HEK293 (cell line): ENCODE measurements around the gene LRRC75A.

Experiments used
- CTCF ChIA-PET: fragments of 350-600 bp; formaldehyde crosslinking; extraction: SDS; loops from one replicate; lab custom pipeline; 2021; ENCODE audit warnings: antibody characterized with exemption; lab: Yijun Ruan, JAX
- POLR2A ChIA-PET: fragments of 300-600 bp; formaldehyde crosslinking; extraction: SDS; loops from one replicate; lab custom pipeline; 2020; ENCODE audit warnings: antibody characterized with exemption, inconsistent platforms; lab: Yijun Ruan, JAX
- H3K27ac ChIP-seq: fragments of 200-500 bp; sonication (Bioruptor generic); 2 replicates; pipeline ENCODE4 v1.5.1; 2014; ENCODE audit warnings: low read depth, low read length, control low read depth, inconsistent platforms; ENCODE audit errors: extremely low read depth
- H3K36me3 ChIP-seq, 2 experiments: fragments of 200-500 bp in 1 of 2; sonication (Bioruptor generic) in 1 of 2; 1 replicate in 1 of 2; 2 replicates in 1 of 2; pipeline ENCODE4 v1.5.1; 2014 to 2017; ENCODE audit warnings: inconsistent platforms in 2 of 2, low read length in 2 of 2; ENCODE audit not compliant: control insufficient read depth in 2 of 2, insufficient read depth in 1 of 2
- H3K4me1 ChIP-seq: fragments of 200-500 bp; sonication (Bioruptor generic); 2 replicates; pipeline ENCODE4 v1.5.1; 2014; ENCODE audit warnings: mild to moderate bottlenecking, low read length, inconsistent platforms; ENCODE audit not compliant: control insufficient read depth, insufficient read depth
- H3K4me3 ChIP-seq: 2 replicates; pipeline ENCODE4 v1.5.1; 2011; ENCODE audit warnings: low read depth, mild to moderate bottlenecking, control low read depth, low read length, moderate library complexity
- H3K9me3 ChIP-seq: fragments of 200-500 bp; sonication (Bioruptor generic); 2 replicates; pipeline ENCODE4 v1.5.1; 2014; ENCODE audit warnings: low read depth, low read length, inconsistent platforms; ENCODE audit not compliant: control insufficient read depth, insufficient read depth
- ATF2 ChIP-seq: fragments of 450-650 bp; formaldehyde crosslinking; IDR thresholded peaks from 2 replicates; pipeline ENCODE4 v1.5.1; 2016; ENCODE audit warnings: missing biosample characterization, missing genetic modification characterization, low read depth
- GFI1B ChIP-seq: fragments of 450-650 bp; formaldehyde crosslinking; IDR thresholded peaks from 2 replicates; pipeline ENCODE4 v1.5.1; 2016; ENCODE audit warnings: missing biosample characterization, missing genetic modification characterization
- HOXC10 ChIP-seq: sonication (generic); formaldehyde crosslinking; IDR thresholded peaks from 2 replicates; pipeline ENCODE4 v1.8.1; 2023; ENCODE audit warnings: mild to moderate bottlenecking, missing genetic modification reagents
- IKZF3 ChIP-seq: fragments of 450-650 bp; IDR thresholded peaks from 2 replicates; pipeline ENCODE4 v1.5.0; 2018; ENCODE audit warnings: missing biosample characterization, mild to moderate bottlenecking, missing genetic modification characterization, moderate library complexity
- KLF16 ChIP-seq: fragments of 450-650 bp; formaldehyde crosslinking; IDR thresholded peaks from 2 replicates; pipeline ENCODE4 v1.5.1; 2017; ENCODE audit warnings: missing biosample characterization, missing genetic modification characterization
- KLF17 ChIP-seq: fragments of 450-650 bp; formaldehyde crosslinking; IDR thresholded peaks from 2 replicates; pipeline ENCODE4 v1.5.1; 2016; ENCODE audit warnings: missing biosample characterization, missing genetic modification characterization
- KLF9 ChIP-seq: fragments of 450-650 bp; formaldehyde crosslinking; IDR thresholded peaks from 2 replicates; pipeline ENCODE4 v1.5.1; 2016; ENCODE audit warnings: missing biosample characterization, missing genetic modification characterization, low read depth
- PBX3 ChIP-seq: sonication (generic); formaldehyde crosslinking; IDR thresholded peaks from 2 replicates; pipeline ENCODE4 v1.8.1; 2022; ENCODE audit warnings: mild to moderate bottlenecking, moderate library complexity, missing genetic modification reagents
- RBAK ChIP-seq: fragments of 450-650 bp; formaldehyde crosslinking; IDR thresholded peaks from 2 replicates; pipeline ENCODE4 v1.5.1; 2016; ENCODE audit warnings: missing biosample characterization, missing genetic modification characterization
- SCRT2 ChIP-seq: fragments of 450-650 bp; formaldehyde crosslinking; IDR thresholded peaks from 2 replicates; pipeline ENCODE4 v1.5.1; 2016; ENCODE audit warnings: missing biosample characterization, missing genetic modification characterization
- SP7 ChIP-seq: fragments of 450-650 bp; formaldehyde crosslinking; IDR thresholded peaks from 2 replicates; pipeline ENCODE4 v1.5.1; 2016; ENCODE audit warnings: missing biosample characterization, missing genetic modification characterization
- ZBTB7A ChIP-seq: fragments of 450-650 bp; formaldehyde crosslinking; IDR thresholded peaks from 2 replicates; pipeline ENCODE4 v1.5.1; 2016; ENCODE audit warnings: low read depth, missing biosample characterization, missing genetic modification characterization
- ZNF10 ChIP-seq: fragments of 450-650 bp; formaldehyde crosslinking; IDR thresholded peaks from 2 replicates; pipeline ENCODE4 v1.5.1; 2017; ENCODE audit warnings: missing biosample characterization, missing genetic modification characterization
- ZNF146 ChIP-seq: fragments of 450-650 bp; formaldehyde crosslinking; IDR thresholded peaks from 2 replicates; pipeline ENCODE4 v1.5.1; 2016; ENCODE audit warnings: missing biosample characterization, missing genetic modification characterization
- ZNF175 ChIP-seq: fragments of 450-650 bp; formaldehyde crosslinking; IDR thresholded peaks from 2 replicates; pipeline ENCODE4 v1.5.1; 2016; ENCODE audit warnings: missing biosample characterization, missing genetic modification characterization
- ZNF274 ChIP-seq, 2 experiments: fragments of 200-500 bp in 1 of 2; fragments of 450-650 bp in 1 of 2; sonication (Bioruptor generic) in 1 of 2; formaldehyde crosslinking in 1 of 2; IDR thresholded peaks; 2 replicates each; pipeline versions ENCODE4 v1.5.1 to v1.6.1; 2014 to 2016; ENCODE audit warnings: borderline replicate concordance in 1 of 2, inconsistent platforms in 1 of 2, low read length in 1 of 2, missing biosample characterization in 1 of 2, missing genetic modification characterization in 1 of 2
- ZNF311 ChIP-seq: fragments of 450-650 bp; formaldehyde crosslinking; IDR thresholded peaks from 2 replicates; pipeline ENCODE4 v1.5.1; 2017; ENCODE audit warnings: missing biosample characterization, missing genetic modification characterization, borderline replicate concordance
- ZNF560 ChIP-seq: fragments of 450-650 bp; formaldehyde crosslinking; IDR thresholded peaks from 2 replicates; pipeline ENCODE4 v1.5.1; 2017; ENCODE audit warnings: missing biosample characterization, missing genetic modification characterization, borderline replicate concordance
- ZNF585B ChIP-seq: fragments of 450-650 bp; formaldehyde crosslinking; IDR thresholded peaks from 2 replicates; pipeline ENCODE4 v1.5.1; 2016; ENCODE audit warnings: missing biosample characterization, missing genetic modification characterization
- ZNF670 ChIP-seq: fragments of 450-650 bp; formaldehyde crosslinking; IDR thresholded peaks from 2 replicates; pipeline ENCODE4 v1.5.1; 2016; ENCODE audit warnings: missing biosample characterization, missing genetic modification characterization, low read depth
- ZNF677 ChIP-seq: fragments of 450-650 bp; IDR thresholded peaks from 2 replicates; pipeline ENCODE4 v1.5.0; 2018; ENCODE audit warnings: missing biosample characterization, mild to moderate bottlenecking, missing genetic modification characterization, moderate library complexity
- ZSCAN30 ChIP-seq: fragments of 450-650 bp; IDR thresholded peaks from 2 replicates; pipeline ENCODE4 v1.5.1; 2018; ENCODE audit warnings: missing biosample characterization, mild to moderate bottlenecking, missing genetic modification characterization, moderate library complexity
- ZSCAN4 ChIP-seq: fragments of 450-650 bp; formaldehyde crosslinking; IDR thresholded peaks from 2 replicates; pipeline ENCODE4 v1.5.1; 2017; ENCODE audit warnings: missing biosample characterization, missing genetic modification characterization
- ZXDB ChIP-seq: fragments of 450-650 bp; formaldehyde crosslinking; IDR thresholded peaks from 2 replicates; pipeline ENCODE4 v1.5.1; 2016; ENCODE audit warnings: missing biosample characterization, missing genetic modification characterization

The LRRC75A gene

GRCh38 chr17:16511593-16511992 lies 19.6 kb upstream of the LRRC75A start:
- H3K4me3 ChIP-seq = no peak overlapping the region
- no peaks in the 10 kb centered on the region for H3K4me1 ChIP-seq
- TF ChIP-seq ZNF274 (IDR thresholded peaks at IDR 0.05; ENCODE audit: low read length) (no peak), ZNF274 (tag by site-specific recombination; IDR thresholded peaks at IDR 0.05; ENCODE audit: borderline replicate concordance) (no peak), ZNF175 (tag by site-specific recombination) (no peak), ZSCAN4 (tag by site-specific recombination) (peak; percentile 50; the same call in 1 of the 2 replicates), ZBTB7A (no peak), PBX3 (no peak), ATF2 (no peak), ZNF670 (tag by site-specific recombination) (no peak), HOXC10 (CRISPR knock-in tag) (no peak), SP7 (tag by site-specific recombination) (no peak), KLF9 (tag by site-specific recombination) (no peak), RBAK (no peak), ZNF585B (tag by site-specific recombination) (no peak), ZNF10 (tag by site-specific recombination) (0 out of 2 replicates have a peak, but pooled peaks have one; percentile 55), ZXDB (no peak), IKZF3 (tag by site-specific recombination) (no peak), ZNF677 (no peak), GFI1B (tag by site-specific recombination) (no peak), KLF16 (no peak)
- H3K9me3 ChIP-seq = no peaks in the 10 kb centered on the region
- H3K36me3 ChIP-seq = no peaks in the 10 kb centered on the region
- no peak overlapping the region for H3K27ac ChIP-seq
- ChIA-PET CTCF (interaction anchor here (2.5 to 3.1 kb wide), 2 partner anchors 10 to 58 kb away, joined by 10 to 21 read pairs; no protein-coding TSS in a partner anchor), POLR2A (interaction anchor here (0.9 kb wide), 1 partner anchor 23 kb away, joined by 3 read pairs; no protein-coding TSS in a partner anchor)

GRCh38 chr17:16507918-16508533 lies 16.0 kb upstream of the LRRC75A start:
- CTCF ChIA-PET = interaction anchor here (0.6 to 1.9 kb wide), 5 partner anchors 14 to 87 kb away, joined by 3 to 9 read pairs (median 4); no protein-coding TSS in a partner anchor
- H3K36me3 ChIP-seq = no peaks in the 10 kb centered on the region
- TF ChIP-seq ZNF560 (tag by site-specific recombination) (no peak), KLF17 (no peak), ZNF146 (tag by site-specific recombination) (no peak), ZNF311 (tag by site-specific recombination) (no peak), GFI1B (tag by site-specific recombination) (no peak), SCRT2 (tag by site-specific recombination) (peak; percentile 55; the same call in 1 of the 2 replicates), ZSCAN4 (tag by site-specific recombination) (no peak), ZSCAN30 (tag by site-specific recombination) (no peak)
- TF ChIP-seq, all 188 proteins: peak for 1
- no peak overlapping the region for H3K4me3 ChIP-seq
- H3K4me1 ChIP-seq = no peaks in the 10 kb centered on the region
- POLR2A ChIA-PET = no interaction called here
- no peaks in the 10 kb centered on the region for H3K9me3 ChIP-seq
- H3K27ac ChIP-seq = no peak overlapping the region
